Myocyte (in vitro differentiated cells): Measurements from ENCODE around the gene LASP1. TPM values are rescaled to one million over a fixed set of nuclear protein-coding genes. Genes with fewer than 3 reads are reported as not detected.

ENCODE experiments used
- DNase-seq: peaks from one replicate; pipeline ENCODE4 v3.0.0-alpha.2; 2012; ENCODE audit warnings: low read depth
- total RNA-seq: library from RNA; depleted of rRNA; stranded (reverse); fragments of >200 nt; gene quantifications from 2 replicates; pipeline ENCODE4 v1.2.3, GENCODE V29; 2014

Gene LASP1
- total RNA-seq, 1 donor from 2014 or later = 89.9 TPM

GRCh38 chr17:38868817-38869525, 887 bp upstream of the LASP1 start:
- peak; percentile 89 for DNase-seq

GRCh38 chr17:38870259-38871165, 654 bp downstream of the LASP1 start:
- DNase-seq = peak; percentile 66

GRCh38 chr17:38871247-38872015, 1.6 kb downstream of the LASP1 start:
- DNase-seq = peak; percentile 85

GRCh38 chr17:38872027-38872511, 2.2 kb downstream of the LASP1 start:
- DNase-seq = no peak

GRCh38 chr17:38872671-38873385, 3.0 kb downstream of the LASP1 start:
- DNase-seq = no peak

- DNase-seq = no peak
These were observed 4.0 kb downstream of the LASP1 start for GRCh38 chr17:38873640-38874380.

- no peak for DNase-seq
These were observed 4.9 kb downstream of the LASP1 start for GRCh38 chr17:38874505-38875400.

- DNase-seq = no peak
These were observed 5.7 kb downstream of the LASP1 start for GRCh38 chr17:38875477-38876075.

- DNase-seq = no peak
These were observed 7.4 kb downstream of the LASP1 start for GRCh38 chr17:38877130-38877851.

GRCh38 chr17:38879878-38880665, 10.2 kb downstream of the LASP1 start:
- DNase-seq = peak; percentile 71

- peak; percentile 63 for DNase-seq
These were observed 11.8 kb downstream of the LASP1 start for GRCh38 chr17:38881600-38882191.

GRCh38 chr17:38882870-38883269, 13.0 kb downstream of the LASP1 start:
- DNase-seq = no peak

GRCh38 chr17:38883592-38884526, 14.0 kb downstream of the LASP1 start:
- no peak for DNase-seq

GRCh38 chr17:38885044-38885727, 15.3 kb downstream of the LASP1 start:
- DNase-seq = no peak
